ENCODE measurements around the gene TTC29.
"Not testable (repeated sequence)": the region's sequence is repeated elsewhere in the genome, so short reads cannot be mapped to it uniquely, and the experiment has no call there.

TTC29 gene

GRCh38 chr4:146852360-146852759, 93.3 kb downstream of the TTC29 start:
- no peak for DNase-seq

- DNase-seq: no peak
Measured at GRCh38 chr4:146847345-146847744, 98.3 kb downstream of the TTC29 start.

GRCh38 chr4:146846882-146847281, 98.8 kb downstream of the TTC29 start:
- no peak for DNase-seq

- no peak for DNase-seq
Measured at GRCh38 chr4:146844761-146845160, 100.9 kb downstream of the TTC29 start.

GRCh38 chr4:146842876-146843275, 102.8 kb downstream of the TTC29 start:
- no peak for DNase-seq

GRCh38 chr4:146840731-146841130, 104.9 kb downstream of the TTC29 start:
- no peak for DNase-seq

- DNase-seq: no peak
Measured at GRCh38 chr4:146835096-146835495, 110.6 kb downstream of the TTC29 start.

GRCh38 chr4:146834263-146835034, 111.2 kb downstream of the TTC29 start:
- DNase-seq: no peak

- DNase-seq: no peak
Measured at GRCh38 chr4:146833530-146833929, 112.1 kb downstream of the TTC29 start.

GRCh38 chr4:146822980-146823379, 122.7 kb downstream of the TTC29 start:
- DNase-seq: not testable (repeated sequence)

GRCh38 chr4:146814750-146815149, 130.9 kb downstream of the TTC29 start:
- no peak for DNase-seq

GRCh38 chr4:146795711-146796110, 150.0 kb downstream of the TTC29 start:
- no peak for DNase-seq

GRCh38 chr4:146793727-146794126, 151.9 kb downstream of the TTC29 start:
- DNase-seq: no peak

GRCh38 chr4:146791439-146791838, 154.2 kb downstream of the TTC29 start:
- DNase-seq: no peak

GRCh38 chr4:146790515-146790914, 155.1 kb downstream of the TTC29 start:
- DNase-seq: no peak

- DNase-seq: no peak
Measured at GRCh38 chr4:146787731-146788130, 157.9 kb downstream of the TTC29 start.

GRCh38 chr4:146776691-146777090, 169.0 kb downstream of the TTC29 start:
- DNase-seq: no peak

GRCh38 chr4:146763560-146763959, 182.1 kb downstream of the TTC29 start:
- no peak for DNase-seq

- no peak for DNase-seq
Measured at GRCh38 chr4:146762016-146762415, 183.6 kb downstream of the TTC29 start.

- no peak for DNase-seq
Measured at GRCh38 chr4:146742416-146742815, 203.2 kb downstream of the TTC29 start.

- no peak for DNase-seq
Measured at GRCh38 chr4:146739182-146739581, 206.5 kb downstream of the TTC29 start.

- not testable (repeated sequence) for DNase-seq
Measured at GRCh38 chr4:146723519-146723918, 222.1 kb downstream of the TTC29 start.

GRCh38 chr4:146709956-146710355, 235.7 kb downstream of the TTC29 start:
- no peak for DNase-seq

- no peak for DNase-seq
Measured at GRCh38 chr4:146699910-146700309, 245.8 kb downstream of the TTC29 start.
